ENCODE results near the gene HSD11B1.

DNA sequence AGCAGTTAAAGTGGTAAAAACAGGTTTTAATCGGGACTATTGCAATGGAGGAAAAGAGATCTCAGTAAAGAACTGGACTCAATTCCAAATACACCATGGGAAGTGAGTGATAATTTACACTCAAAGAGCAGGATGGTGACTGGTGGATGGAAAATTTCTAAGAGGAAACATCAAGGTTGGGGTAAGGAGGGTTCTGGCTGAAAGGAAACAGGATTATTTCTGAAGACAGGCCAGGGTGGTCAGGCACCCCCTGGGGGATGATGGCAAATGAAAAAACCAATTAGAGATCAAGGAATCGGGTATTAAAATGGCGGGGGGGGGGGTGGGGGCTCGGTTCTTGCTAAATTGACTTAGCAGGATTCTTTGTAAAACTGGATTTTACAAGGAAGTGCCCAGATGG lies 12.3 kb upstream of the HSD11B1 start:
- TF ChIP-seq FOXP2 (optimal IDR thresholded peaks at IDR 0.05; ENCODE audit: control extremely low read depth, extremely low read length, insufficient read depth) (no peak), EZH2 (IDR thresholded peaks at IDR 0.05) (no peak), POLR2AphosphoS5 (IDR thresholded peaks at IDR 0.05; ENCODE audit: borderline replicate concordance, low read depth, low read length) (no peak)

All from SK-N-MC (cell line).